Left kidney (tissue), 2 donors: ENCODE data around the gene BTNL3. TPM values are rescaled to one million over a fixed set of nuclear protein-coding genes. Genes with fewer than 3 reads are reported as not detected.

Experiments
- DNase-seq: peaks from one replicate; pipeline ENCODE4 v3.0.0-alpha.2; 2013
- polyA plus RNA-seq: library from polyadenylated mRNA; unstranded; fragments of 120-200 nt; gene quantifications from one replicate; pipeline ENCODE4 v1.2.1, GENCODE V29; 2013; ENCODE audit not compliant: insufficient read length

Gene BTNL3
- polyA plus RNA-seq, 1 donor = not detected

GRCh38 chr5:181047288-181047687 is 58.6 kb downstream of the BTNL3 start:
- DNase-seq = no peak

DNA sequence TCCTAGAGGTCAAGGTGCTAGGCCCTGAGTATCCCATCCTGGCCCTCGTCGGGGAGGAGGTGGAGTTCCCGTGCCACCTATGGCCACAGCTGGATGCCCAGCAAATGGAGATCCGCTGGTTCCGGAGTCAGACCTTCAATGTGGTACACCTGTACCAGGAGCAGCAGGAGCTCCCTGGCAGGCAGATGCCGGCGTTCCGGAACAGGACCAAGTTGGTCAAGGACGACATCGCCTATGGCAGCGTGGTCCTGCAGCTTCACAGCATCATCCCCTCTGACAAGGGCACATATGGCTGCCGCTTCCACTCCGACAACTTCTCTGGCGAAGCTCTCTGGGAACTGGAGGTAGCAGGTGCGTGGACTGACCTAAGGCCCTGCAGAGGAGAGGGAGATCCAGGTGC is 59.3 kb downstream of the BTNL3 start:
- DNase-seq = no peak

DNA sequence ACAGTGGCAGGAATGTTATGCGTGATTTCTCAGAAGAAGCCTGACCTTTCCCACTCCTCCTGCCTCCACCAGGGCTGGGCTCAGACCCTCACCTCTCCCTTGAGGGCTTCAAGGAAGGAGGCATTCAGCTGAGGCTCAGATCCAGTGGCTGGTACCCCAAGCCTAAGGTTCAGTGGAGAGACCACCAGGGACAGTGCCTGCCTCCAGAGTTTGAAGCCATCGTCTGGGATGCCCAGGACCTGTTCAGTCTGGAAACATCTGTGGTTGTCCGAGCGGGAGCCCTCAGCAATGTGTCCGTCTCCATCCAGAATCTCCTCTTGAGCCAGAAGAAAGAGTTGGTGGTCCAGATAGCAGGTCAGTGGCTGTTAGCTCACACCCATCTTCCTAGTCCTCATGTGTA is 61.4 kb downstream of the BTNL3 start:
- no peak for DNase-seq

DNA sequence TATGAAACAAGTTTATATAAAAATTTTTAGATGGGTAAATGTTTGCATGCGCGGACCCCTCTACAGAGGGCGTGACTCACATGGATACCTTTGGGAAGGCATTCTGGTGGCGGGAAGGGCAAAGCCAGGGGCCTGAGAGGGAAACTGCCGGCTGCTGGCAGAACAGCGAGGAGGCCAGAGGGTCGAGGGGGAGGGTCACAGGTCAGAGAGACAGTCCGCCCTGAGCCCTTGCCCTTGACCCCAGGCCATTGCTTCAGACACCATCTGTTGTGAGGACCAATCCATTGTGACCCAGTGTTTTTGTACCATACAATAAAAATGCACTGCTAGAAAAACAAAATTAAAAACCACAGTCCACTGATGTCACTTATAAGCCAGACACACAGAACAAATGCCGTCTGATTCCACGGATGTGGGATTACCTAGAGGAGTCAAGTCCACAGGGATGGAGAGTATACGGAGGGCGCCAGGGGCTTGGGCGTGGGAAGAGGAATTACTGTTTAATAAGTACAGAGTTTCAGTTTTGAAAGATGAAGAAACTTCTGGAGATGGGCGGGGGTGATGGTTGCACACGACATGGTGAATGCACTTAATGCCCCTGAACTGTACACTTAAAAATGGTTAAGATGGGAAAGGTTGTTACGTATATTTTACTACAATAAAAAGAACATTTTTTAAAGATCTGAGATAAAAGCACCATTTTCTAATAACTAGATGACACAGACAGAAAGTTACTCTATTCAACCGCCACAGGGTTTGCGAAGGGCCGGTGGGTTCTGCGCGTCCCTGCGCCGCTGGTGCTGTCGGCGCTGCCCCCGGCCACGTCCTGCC is 63.4 kb downstream of the BTNL3 start:
- no peak for DNase-seq

- DNase-seq = no peak
Observed at GRCh38 chr5:181052672-181053487, 64.2 kb downstream of the BTNL3 start.

DNA sequence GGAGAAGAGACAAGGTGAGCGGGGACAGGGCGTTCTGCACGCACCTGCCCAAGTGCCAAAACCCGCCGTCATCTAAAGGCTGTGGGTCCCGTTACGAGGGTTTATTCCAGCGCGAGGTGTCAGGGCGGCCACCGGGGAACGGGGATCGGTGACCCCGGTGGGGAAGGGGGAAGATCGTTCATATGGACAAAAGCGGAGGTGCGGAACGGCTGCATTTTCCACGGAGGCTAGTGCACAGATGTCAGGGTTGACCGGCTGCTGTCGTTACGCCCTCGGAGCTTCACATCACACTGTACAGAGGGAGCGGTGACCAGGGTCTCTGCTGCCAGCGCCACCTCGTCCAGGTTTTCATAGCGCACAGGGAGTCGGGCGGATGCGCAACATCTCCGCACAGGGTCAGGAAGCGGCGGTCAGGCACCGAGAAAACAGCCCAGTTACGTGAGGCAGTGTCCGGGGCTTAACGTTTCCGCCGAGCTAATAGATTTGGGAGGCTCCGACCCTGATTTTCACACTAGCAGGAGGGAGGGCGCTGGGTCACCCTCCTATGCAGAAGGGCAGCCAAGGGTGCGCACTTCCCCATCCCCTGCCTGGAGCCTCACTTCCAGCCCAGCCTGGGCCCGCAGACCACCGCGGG is 65.0 kb downstream of the BTNL3 start:
- no peak for DNase-seq

DNA sequence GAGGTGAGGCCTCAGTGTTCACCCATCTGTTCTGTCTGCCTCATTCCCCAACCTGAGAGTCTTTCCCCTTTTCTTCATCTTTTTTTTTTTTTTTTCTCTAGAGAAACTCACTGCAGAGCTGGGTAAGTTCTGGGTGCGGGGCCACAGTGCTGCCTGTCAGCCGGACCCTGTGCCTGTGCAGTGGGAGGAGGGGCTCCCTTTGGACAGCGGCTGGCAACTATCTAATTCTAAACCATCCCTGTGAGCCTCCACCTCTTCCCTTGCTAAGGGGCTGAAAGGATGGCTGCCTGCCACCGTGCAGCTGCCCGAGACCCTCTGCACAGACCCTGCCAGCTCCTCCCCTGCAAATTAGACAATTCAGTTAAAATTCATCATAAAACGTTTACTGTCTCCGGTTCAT is 65.5 kb downstream of the BTNL3 start:
- no peak for DNase-seq

DNA sequence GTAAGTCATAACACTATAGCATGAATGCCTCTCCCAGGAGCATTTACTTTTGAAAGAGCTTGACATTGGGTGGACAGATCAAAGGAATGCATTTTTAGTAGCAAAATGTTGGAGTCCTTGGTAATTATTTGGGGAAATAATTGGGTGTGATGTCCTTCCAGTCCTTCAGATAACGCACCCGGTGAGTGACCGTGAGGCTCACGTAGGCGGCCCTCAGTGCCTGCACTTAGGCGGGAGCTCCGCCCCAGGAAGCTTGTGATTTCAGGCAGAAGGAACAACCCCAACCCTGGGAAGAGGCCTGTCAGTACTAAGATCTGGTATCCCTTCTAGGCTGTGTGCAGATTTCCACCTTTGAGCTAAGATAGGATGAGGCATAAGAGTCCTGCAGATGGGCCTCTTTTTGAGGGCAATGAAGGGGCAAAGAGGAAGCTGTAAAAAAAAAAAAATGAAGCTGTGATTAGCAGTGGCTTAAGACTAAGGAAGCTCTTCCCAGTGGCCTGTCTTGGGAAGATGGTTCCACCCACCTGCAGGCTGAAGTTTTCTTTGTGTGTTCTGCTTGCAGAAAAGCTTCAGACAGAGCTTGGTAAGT is 66.3 kb downstream of the BTNL3 start:
- no peak for DNase-seq

Other genes starting within 250 kb of the BTNL3 start
- not detected for gene OR2Y1, start 248.8 kb upstream of the BTNL3 start, polyA plus RNA-seq
- gene MGAT1, start 186.0 kb upstream of the BTNL3 start, polyA plus RNA-seq = 67.5 TPM
- gene ZFP62, start 127.6 kb upstream of the BTNL3 start, polyA plus RNA-seq = 74.6 TPM
- 0.65 TPM for gene BTNL8, start 89.7 kb upstream of the BTNL3 start, polyA plus RNA-seq
- gene BTNL9, start 51.4 kb downstream of the BTNL3 start, polyA plus RNA-seq = 10.7 TPM
- gene OR2V1, start 142.3 kb downstream of the BTNL3 start, polyA plus RNA-seq = not detected
- gene OR2V2, start 158.7 kb downstream of the BTNL3 start, polyA plus RNA-seq = 0.03 TPM
- 0.13 TPM for gene TRIM7, start 216.3 kb downstream of the BTNL3 start, polyA plus RNA-seq
- gene TRIM41, start 234.4 kb downstream of the BTNL3 start, polyA plus RNA-seq = 35.4 TPM